Measurements from ENCODE around the gene TMEM125. TPM values are rescaled to one million over a fixed set of nuclear protein-coding genes. Genes with fewer than 3 reads are reported as not detected.

Gene TMEM125
- total RNA-seq, 3 donors from 2014 or later = 19.3 to 30.1 TPM; not detected in 1

GRCh38 chr1:43277116-43277876 lies 7.5 kb downstream of the TMEM125 start:
- H3K27ac ChIP-seq = no peak overlapping the region
- peak in 1 of 2 donors; percentile 10 for DNase-seq (ENCODE audit: low spot score in 2 of 2)
- no peaks in the 10 kb centered on the region for H3K27me3 ChIP-seq
- H3K4me1 ChIP-seq = no peaks in the 10 kb centered on the region
- TF ChIP-seq POLR2AphosphoS5 (IDR thresholded peaks at IDR 0.05) (no peak), CTCF (IDR thresholded peaks at IDR 0.05) (no peak), POLR2A (IDR thresholded peaks at IDR 0.05) (no peak)
- intact Hi-C loops (cut with DNase I; ENCODE audit: low total_unique reads) = no loop called here
- H3K4me3 ChIP-seq = no peak overlapping the region
- H3K9me3 ChIP-seq = no peaks in the 10 kb centered on the region
- H3K36me3 ChIP-seq = no peaks in the 10 kb centered on the region

- TF ChIP-seq CTCF (IDR thresholded peaks at IDR 0.05) (no peak), POLR2A (IDR thresholded peaks at IDR 0.05) (no peak), POLR2AphosphoS5 (IDR thresholded peaks at IDR 0.05) (no peak)
- Histone ChIP-seq H3K4me3 (no peak overlapping the region), H3K27me3 (no peaks in the 10 kb centered on the region), H3K27ac (no peak overlapping the region), H3K9me3 (no peaks in the 10 kb centered on the region), H3K36me3 (no peaks in the 10 kb centered on the region), H3K4me1 (no peaks in the 10 kb centered on the region)
- intact Hi-C loops (cut with DNase I; ENCODE audit: low total_unique reads) = no loop called here
- peak in 1 of 2 donors; percentile 22 for DNase-seq (ENCODE audit: low spot score in 2 of 2)
These were observed 9.4 kb downstream of the TMEM125 start for GRCh38 chr1:43279161-43279560.

DNA sequence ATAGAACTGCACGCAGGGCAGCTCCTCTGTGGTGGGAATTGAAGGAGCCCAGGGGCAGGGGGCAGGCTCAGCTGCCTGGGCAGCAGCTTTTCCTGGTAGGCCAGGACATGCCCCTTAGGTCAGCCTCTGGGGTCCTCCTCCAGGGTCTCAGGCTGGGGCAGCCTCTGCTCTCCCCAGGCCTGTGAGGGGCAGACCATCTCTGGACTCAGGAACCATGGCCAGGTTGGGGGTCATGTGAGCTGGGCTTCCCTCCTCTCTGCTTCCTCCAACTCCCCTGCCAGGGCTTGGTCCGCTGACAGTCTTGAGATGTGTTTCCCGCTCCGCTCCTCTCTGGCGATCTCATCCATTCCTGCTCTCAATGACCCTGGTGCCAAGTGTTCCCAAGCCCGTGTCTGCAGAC lies 9.9 kb downstream of the TMEM125 start:
- no peak for TF ChIP-seq POLR2A (IDR thresholded peaks at IDR 0.05)
- no peak for TF ChIP-seq CTCF (IDR thresholded peaks at IDR 0.05)
- TF ChIP-seq POLR2AphosphoS5 (IDR thresholded peaks at IDR 0.05) = no peak
- no peaks in the 10 kb centered on the region for H3K36me3 ChIP-seq

GRCh38 chr1:43280692-43281091 lies 10.9 kb downstream of the TMEM125 start:
- TF ChIP-seq POLR2A (IDR thresholded peaks at IDR 0.05) = no peak
- no peak for TF ChIP-seq POLR2AphosphoS5 (IDR thresholded peaks at IDR 0.05)
- TF ChIP-seq CTCF (IDR thresholded peaks at IDR 0.05) = no peak
- DNase-seq (ENCODE audit: low spot score in 2 of 2) = peak in 1 of 2 donors; percentile 7
- Histone ChIP-seq H3K4me1 (no peaks in the 10 kb centered on the region), H3K9me3 (no peaks in the 10 kb centered on the region), H3K4me3 (no peak overlapping the region), H3K27me3 (no peaks in the 10 kb centered on the region), H3K36me3 (no peaks in the 10 kb centered on the region), H3K27ac (no peak overlapping the region)
- intact Hi-C loops (cut with DNase I; ENCODE audit: low total_unique reads) = no loop called here

More for the DNA sequence above, 9.9 kb downstream of the TMEM125 start:
- intact Hi-C loops (cut with DNase I; ENCODE audit: low total_unique reads) = no loop called here
- DNase-seq (ENCODE audit: low spot score in 2 of 2) = peak in 1 of 2 donors; percentile 34
- Histone ChIP-seq H3K9me3 (no peaks in the 10 kb centered on the region), H3K27ac (no peak overlapping the region), H3K4me3 (no peak overlapping the region), H3K27me3 (no peaks in the 10 kb centered on the region), H3K4me1 (no peaks in the 10 kb centered on the region)

Measured in breast epithelium (tissue), 4 donors.